ENCODE measurements around the gene LCA5L. TPM values are rescaled to one million over a fixed set of nuclear protein-coding genes. Genes with fewer than 3 reads are reported as not detected.

Gene LCA5L
- total and polyA plus RNA-seq, 2 experiments from 2014 or later = 0.37 to 1.8 TPM

GRCh38 chr21:39362733-39363132 is 82.8 kb downstream of the LCA5L start:
- Histone ChIP-seq H2AFZ (no peak overlapping the region), H3K27me3 (no peaks in the 10 kb centered on the region), H3K4me3 (no peak overlapping the region), H3K36me3 (replicated peaks; ENCODE audit: insufficient read depth, low read depth) (no peaks in the 10 kb centered on the region), H3K4me1 (ENCODE audit: insufficient read depth) (no peaks in the 10 kb centered on the region), H3K9me2 (replicated peaks; ENCODE audit: insufficient read depth) (no peaks in the 10 kb centered on the region), H3K27ac (no peak overlapping the region), H3K9me3 (ENCODE audit: low read depth) (no peaks in the 10 kb centered on the region), H4K20me1 (ENCODE audit: insufficient read depth, poor library complexity, severe bottlenecking) (no peaks in the 10 kb centered on the region), H3K4me2 (no peak overlapping the region), H3K79me2 (no peaks in the 10 kb centered on the region)
- 95% methylated on average over 3 of the region's 3 CpGs for WGBS (ENCODE audit: low lambda C conversion rate, missing lambda C conversion rate)
- no peak for TF ChIP-seq EZH2 (IDR thresholded peaks at IDR 0.05; ENCODE audit: borderline replicate concordance)
- no peak for TF ChIP-seq EZH2phosphoT487 (IDR thresholded peaks at IDR 0.05; ENCODE audit: low read depth, severe bottlenecking, unreplicated experiment)
- no peak for TF ChIP-seq CTCF (IDR thresholded peaks at IDR 0.05; ENCODE audit: poor library complexity)
- DNase-seq (ENCODE audit: low spot score) = no peak

- no peak for TF ChIP-seq EZH2phosphoT487 (IDR thresholded peaks at IDR 0.05; ENCODE audit: low read depth, severe bottlenecking, unreplicated experiment)
- TF ChIP-seq EZH2 (IDR thresholded peaks at IDR 0.05; ENCODE audit: borderline replicate concordance) = no peak
- TF ChIP-seq CTCF (IDR thresholded peaks at IDR 0.05; ENCODE audit: poor library complexity) = no peak
- no peaks in the 10 kb centered on the region for H3K36me3 ChIP-seq (replicated peaks; ENCODE audit: insufficient read depth, low read depth)
- H3K9me2 ChIP-seq (replicated peaks; ENCODE audit: insufficient read depth) = no peaks in the 10 kb centered on the region
- H3K9me3 ChIP-seq (ENCODE audit: low read depth) = no peaks in the 10 kb centered on the region
- no peak for DNase-seq (ENCODE audit: low spot score)
- H3K79me2 ChIP-seq = no peaks in the 10 kb centered on the region
- H3K27me3 ChIP-seq = no peaks in the 10 kb centered on the region
- WGBS (ENCODE audit: low lambda C conversion rate, missing lambda C conversion rate) = 76% methylated on average over 4 of the region's 4 CpGs
- no peak overlapping the region for H3K27ac ChIP-seq
- no peak overlapping the region for H3K4me2 ChIP-seq
- H3K4me3 ChIP-seq = no peak overlapping the region
- no peak overlapping the region for H2AFZ ChIP-seq
- no peaks in the 10 kb centered on the region for H4K20me1 ChIP-seq (ENCODE audit: insufficient read depth, poor library complexity, severe bottlenecking)
- no peaks in the 10 kb centered on the region for H3K4me1 ChIP-seq (ENCODE audit: insufficient read depth)
These were observed 86.2 kb downstream of the LCA5L start for GRCh38 chr21:39359382-39359781.

Small RNAs within 50 kb of the gene (microRNA-seq; reads per million reads assigned to microRNA genes)
- not detected for gene MIR6508

Small RNAs within 50 kb of the gene (small RNA-seq; reads per million reads assigned to genes)
- not detected for gene MIR6508

Other genes with a start within 250 kb of the LCA5L start
- 45.7 and 48.3 TPM in 2 replicates for gene BRWD1, start 132.1 kb downstream of the LCA5L start, total RNA-seq
- gene BRWD1, start 132.1 kb downstream of the LCA5L start, polyA plus RNA-seq = 17.4 and 24.0 TPM in 2 replicates
- 256 and 282 TPM in 2 replicates for gene HMGN1, start 96.7 kb downstream of the LCA5L start, total RNA-seq
- gene HMGN1, start 96.7 kb downstream of the LCA5L start, polyA plus RNA-seq = 371 and 385 TPM in 2 replicates
- gene SH3BGR, start 6.2 kb upstream of the LCA5L start, total RNA-seq = 1.8 and 7.7 TPM in 2 replicates
- 2.5 and 2.8 TPM in 2 replicates for gene SH3BGR, start 6.2 kb upstream of the LCA5L start, polyA plus RNA-seq
- gene B3GALT5, start 167.2 kb upstream of the LCA5L start, total RNA-seq = 7.0 and 8.1 TPM in 2 replicates
- gene B3GALT5, start 167.2 kb upstream of the LCA5L start, polyA plus RNA-seq = 2.0 and 3.1 TPM in 2 replicates

Measured in hepatocyte (in vitro differentiated cells).